HEK293 (cell line): ENCODE measurements around the gene ITGA5.

Experiments
- CTCF ChIA-PET: fragments of 350-600 bp; formaldehyde crosslinking; extraction: SDS; loops from one replicate; lab custom pipeline; 2021; ENCODE audit warnings: antibody characterized with exemption; lab: Yijun Ruan, JAX
- POLR2A ChIA-PET: fragments of 300-600 bp; formaldehyde crosslinking; extraction: SDS; loops from one replicate; lab custom pipeline; 2020; ENCODE audit warnings: antibody characterized with exemption, inconsistent platforms; lab: Yijun Ruan, JAX
- H3K27ac ChIP-seq: fragments of 200-500 bp; sonication (Bioruptor generic); 2 replicates; pipeline ENCODE4 v1.5.1; 2014; ENCODE audit warnings: low read depth, low read length, control low read depth, inconsistent platforms; ENCODE audit errors: extremely low read depth
- H3K36me3 ChIP-seq, 2 experiments: fragments of 200-500 bp in 1 of 2; sonication (Bioruptor generic) in 1 of 2; 1 replicate in 1 of 2; 2 replicates in 1 of 2; pipeline ENCODE4 v1.5.1; 2014 to 2017; ENCODE audit warnings: inconsistent platforms in 2 of 2, low read length in 2 of 2; ENCODE audit not compliant: control insufficient read depth in 2 of 2, insufficient read depth in 1 of 2
- H3K4me1 ChIP-seq: fragments of 200-500 bp; sonication (Bioruptor generic); 2 replicates; pipeline ENCODE4 v1.5.1; 2014; ENCODE audit warnings: mild to moderate bottlenecking, low read length, inconsistent platforms; ENCODE audit not compliant: control insufficient read depth, insufficient read depth
- H3K4me3 ChIP-seq: 2 replicates; pipeline ENCODE4 v1.5.1; 2011; ENCODE audit warnings: low read depth, mild to moderate bottlenecking, control low read depth, low read length, moderate library complexity
- H3K9me3 ChIP-seq: fragments of 200-500 bp; sonication (Bioruptor generic); 2 replicates; pipeline ENCODE4 v1.5.1; 2014; ENCODE audit warnings: low read depth, low read length, inconsistent platforms; ENCODE audit not compliant: control insufficient read depth, insufficient read depth
- ELK4 ChIP-seq: IDR thresholded peaks from 2 replicates; pipeline ENCODE4 v1.6.1; 2011; ENCODE audit warnings: mild to moderate bottlenecking, low read depth, low read length, borderline replicate concordance
- PBX3 ChIP-seq: sonication (generic); formaldehyde crosslinking; IDR thresholded peaks from 2 replicates; pipeline ENCODE4 v1.8.1; 2022; ENCODE audit warnings: mild to moderate bottlenecking, moderate library complexity, missing genetic modification reagents
- PRDM1 ChIP-seq: fragments of 450-650 bp; formaldehyde crosslinking; IDR thresholded peaks from 2 replicates; pipeline ENCODE4; 2016; ENCODE audit warnings: missing biosample characterization, missing genetic modification characterization
- PRDM6 ChIP-seq: fragments of 450-650 bp; formaldehyde crosslinking; IDR thresholded peaks from 2 replicates; pipeline ENCODE4 v1.5.1; 2017; ENCODE audit warnings: missing biosample characterization, missing genetic modification characterization
- ZNF211 ChIP-seq: fragments of 450-650 bp; formaldehyde crosslinking; IDR thresholded peaks from 2 replicates; pipeline ENCODE4 v1.5.1; 2016; ENCODE audit warnings: low read depth, missing biosample characterization, missing genetic modification characterization
- ZNF362 ChIP-seq: fragments of 450-650 bp; formaldehyde crosslinking; IDR thresholded peaks from 2 replicates; pipeline ENCODE4 v1.5.1; 2016; ENCODE audit warnings: missing biosample characterization, missing genetic modification characterization
- ZNF548 ChIP-seq: fragments of 450-650 bp; formaldehyde crosslinking; IDR thresholded peaks from 2 replicates; pipeline ENCODE4 v1.5.1; 2016; ENCODE audit warnings: missing biosample characterization, missing genetic modification characterization
- ZNF629 ChIP-seq: fragments of 450-650 bp; formaldehyde crosslinking; IDR thresholded peaks from 2 replicates; pipeline ENCODE4 v1.5.1; 2017; ENCODE audit warnings: missing biosample characterization, missing genetic modification characterization
- ZNF664 ChIP-seq: fragments of 450-650 bp; formaldehyde crosslinking; IDR thresholded peaks from 2 replicates; pipeline ENCODE4 v1.5.1; 2016; ENCODE audit warnings: missing biosample characterization, missing genetic modification characterization
- TF ChIP-seq, protein P1 (sequence below): fragments of 450-650 bp; formaldehyde crosslinking; IDR thresholded peaks from 2 replicates; pipeline ENCODE4 v1.5.1; 2016; ENCODE audit warnings: missing biosample characterization, missing genetic modification characterization

Gene ITGA5

GRCh38 chr12:54459355-54459754 is 40.3 kb upstream of the ITGA5 start:
- no peaks in the 10 kb centered on the region for H3K9me3 ChIP-seq
- no peak overlapping the region for H3K27ac ChIP-seq
- TF ChIP-seq PRDM1 (tag by site-specific recombination) (peak; percentile 56; the same call in 1 of the 2 replicates), ZNF629 (tag by site-specific recombination) (no peak)
- no peak overlapping the region for H3K4me3 ChIP-seq
- POLR2A ChIA-PET, result no interaction called here
- H3K4me1 ChIP-seq, result peaks cover 11% of the 10 kb centered on the region
- no peaks in the 10 kb centered on the region for H3K36me3 ChIP-seq
- CTCF ChIA-PET, result interaction anchor here (0.7 kb wide), 1 partner anchor 20 kb away, joined by 10 read pairs; no protein-coding TSS in a partner anchor

GRCh38 chr12:54455760-54456469 is 36.8 kb upstream of the ITGA5 start:
- H3K27ac ChIP-seq, result no peak overlapping the region
- POLR2A ChIA-PET, result no interaction called here
- CTCF ChIA-PET, result interaction anchor here (0.7 to 33.6 kb wide), 5 partner anchors 13 to 135 kb away, joined by 4 to 924 read pairs (median 7); no protein-coding TSS in a partner anchor

More at GRCh38 chr12:54455760-54456469, 36.8 kb upstream of the ITGA5 start:
- Histone ChIP-seq H3K4me3 (no peak overlapping the region), H3K9me3 (no peaks in the 10 kb centered on the region), H3K4me1 (peaks cover 5% of the 10 kb centered on the region; the same call in 1 of the 2 replicates), H3K36me3 (no peaks in the 10 kb centered on the region)
- TF ChIP-seq ZNF362 (tag by site-specific recombination) (0 out of 2 replicates have a peak, but pooled peaks have one; percentile 15), ZNF211 (tag by site-specific recombination) (no peak), ELK4 (no peak), ZNF548 (no peak), PRDM6 (tag by site-specific recombination) (peak; percentile 54), ZNF664 (tag by site-specific recombination) (no peak), PBX3 (no peak)
- TF ChIP-seq, protein P1, sequence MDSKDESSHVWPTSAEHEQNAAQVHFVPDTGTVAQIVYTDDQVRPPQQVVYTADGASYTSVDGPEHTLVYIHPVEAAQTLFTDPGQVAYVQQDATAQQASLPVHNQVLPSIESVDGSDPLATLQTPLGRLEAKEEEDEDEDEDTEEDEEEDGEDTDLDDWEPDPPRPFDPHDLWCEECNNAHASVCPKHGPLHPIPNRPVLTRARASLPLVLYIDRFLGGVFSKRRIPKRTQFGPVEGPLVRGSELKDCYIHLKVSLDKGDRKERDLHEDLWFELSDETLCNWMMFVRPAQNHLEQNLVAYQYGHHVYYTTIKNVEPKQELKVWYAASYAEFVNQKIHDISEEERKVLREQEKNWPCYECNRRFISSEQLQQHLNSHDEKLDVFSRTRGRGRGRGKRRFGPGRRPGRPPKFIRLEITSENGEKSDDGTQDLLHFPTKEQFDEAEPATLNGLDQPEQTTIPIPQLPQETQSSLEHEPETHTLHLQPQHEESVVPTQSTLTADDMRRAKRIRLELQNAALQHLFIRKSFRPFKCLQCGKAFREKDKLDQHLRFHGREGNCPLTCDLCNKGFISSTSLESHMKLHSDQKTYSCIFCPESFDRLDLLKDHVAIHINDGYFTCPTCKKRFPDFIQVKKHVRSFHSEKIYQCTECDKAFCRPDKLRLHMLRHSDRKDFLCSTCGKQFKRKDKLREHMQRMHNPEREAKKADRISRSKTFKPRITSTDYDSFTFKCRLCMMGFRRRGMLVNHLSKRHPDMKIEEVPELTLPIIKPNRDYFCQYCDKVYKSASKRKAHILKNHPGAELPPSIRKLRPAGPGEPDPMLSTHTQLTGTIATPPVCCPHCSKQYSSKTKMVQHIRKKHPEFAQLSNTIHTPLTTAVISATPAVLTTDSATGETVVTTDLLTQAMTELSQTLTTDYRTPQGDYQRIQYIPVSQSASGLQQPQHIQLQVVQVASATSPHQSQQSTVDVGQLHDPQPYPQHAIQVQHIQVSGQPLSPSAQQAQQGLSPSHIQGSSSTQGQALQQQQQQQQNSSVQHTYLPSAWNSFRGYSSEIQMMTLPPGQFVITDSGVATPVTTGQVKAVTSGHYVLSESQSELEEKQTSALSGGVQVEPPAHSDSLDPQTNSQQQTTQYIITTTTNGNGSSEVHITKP (tag by site-specific recombination), result peak; percentile 47; the same call in 1 of the 2 replicates
